ENCODE results near the gene ZDHHC19.
"Not testable (repeated sequence)": the region's sequence is repeated elsewhere in the genome, so short reads cannot be mapped to it uniquely, and the experiment has no call there.

The ZDHHC19 gene

GRCh38 chr3:196216681-196217211 is 5.5 kb upstream of the ZDHHC19 start:
- intact Hi-C loops (cut with DNase I; ENCODE audit: low total_unique reads): no loop called here
- H3K4me3 ChIP-seq: no peak overlapping the region
- H3K9me3 ChIP-seq: no peaks in the 10 kb centered on the region
- no peak for DNase-seq
- peaks cover 0 to 34% of the 10 kb centered on the region in 2 donors for H3K27me3 ChIP-seq
- peaks cover 0 to 15% (median 11%) of the 10 kb centered on the region in 4 donors for H3K4me1 ChIP-seq
- TF ChIP-seq CTCF (IDR thresholded peaks at IDR 0.05): no peak
- H3K27ac ChIP-seq: no peak overlapping the region
- H3K36me3 ChIP-seq: no peaks in the 10 kb centered on the region

DNA sequence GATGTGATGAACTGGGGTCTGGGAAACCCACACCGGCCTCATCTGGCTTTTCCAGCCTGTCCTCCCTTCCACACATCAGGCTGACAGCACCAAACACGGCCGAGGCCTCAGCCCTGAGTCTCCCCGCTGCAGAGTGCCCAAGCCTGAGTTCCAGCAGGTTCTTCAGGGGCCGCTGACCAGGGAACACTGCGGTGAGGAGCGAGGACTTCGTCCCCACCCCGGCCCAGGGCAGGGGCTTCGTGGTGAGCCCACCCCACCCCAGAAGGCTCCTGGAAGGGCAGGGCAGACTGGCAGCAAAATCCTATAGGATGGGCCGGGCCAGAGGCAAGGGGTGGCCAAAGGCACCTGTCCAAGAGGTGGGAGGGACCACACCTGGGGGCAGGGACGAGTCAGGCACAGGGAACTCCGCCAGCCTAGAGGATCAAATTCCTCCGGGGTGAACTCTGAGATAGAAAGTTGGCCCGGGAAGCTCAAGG is 4.9 kb upstream of the ZDHHC19 start, which contains the start of gene SLC51A:
Gene SLC51A, plus strand, starts transcription at position 446 of the 476 bp plus-strand sequence. CDS start 179 bp downstream, outside the sequence.
- intact Hi-C loops (cut with DNase I; ENCODE audit: low total_unique reads): no loop called here
- H3K4me3 ChIP-seq: no peak within 1 kb of the TSS
- TF ChIP-seq CTCF (IDR thresholded peaks at IDR 0.05): no peak
- H3K27me3 ChIP-seq: peaks cover 0 to 34% of the 10 kb centered on the region in 2 donors
- DNase-seq: no peak
- no peaks in the 10 kb centered on the region for H3K9me3 ChIP-seq
- no peaks in the 10 kb centered on the region for H3K36me3 ChIP-seq
- H3K27ac ChIP-seq: no peak within 1 kb of the TSS
- peaks cover 0 to 15% (median 11%) of the 10 kb centered on the region in 4 donors for H3K4me1 ChIP-seq

DNA sequence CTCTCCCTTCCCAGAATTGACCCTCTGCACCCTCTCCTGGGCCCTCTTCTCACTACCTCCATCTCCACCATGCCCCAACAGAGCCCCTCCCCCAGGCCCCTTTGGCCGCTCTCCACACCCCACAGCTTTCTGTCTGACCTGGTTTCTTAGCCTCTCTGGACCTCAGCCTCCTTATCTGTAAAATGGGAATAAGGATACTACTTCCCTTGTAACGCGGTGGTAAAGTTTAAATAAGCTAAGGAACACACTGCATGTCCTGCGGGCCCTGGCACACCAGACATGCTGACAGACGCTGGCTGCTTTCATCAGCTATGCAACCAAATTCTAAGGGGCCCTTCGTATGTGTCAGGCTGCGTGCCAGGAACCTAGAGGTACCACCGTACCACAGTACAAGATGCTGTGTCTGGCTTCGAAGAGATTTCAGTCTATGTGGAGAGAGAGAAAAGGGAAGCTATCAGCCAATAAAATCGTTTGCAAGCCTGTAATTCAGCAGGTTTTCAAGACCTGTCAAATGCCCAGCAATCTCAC is 4.4 kb upstream of the ZDHHC19 start:
- no peak for TF ChIP-seq CTCF (IDR thresholded peaks at IDR 0.05)

GRCh38 chr3:196214783-196215441 is 3.7 kb upstream of the ZDHHC19 start:
- H3K36me3 ChIP-seq: no peaks in the 10 kb centered on the region
- no peak overlapping the region for H3K4me3 ChIP-seq
- H3K27ac ChIP-seq: no peak overlapping the region
- peaks cover 0 to 34% of the 10 kb centered on the region in 2 donors for H3K27me3 ChIP-seq
- TF ChIP-seq CTCF (IDR thresholded peaks at IDR 0.05): no peak
- no peak for DNase-seq
- H3K9me3 ChIP-seq: no peaks in the 10 kb centered on the region
- intact Hi-C loops (cut with DNase I; ENCODE audit: low total_unique reads): no loop called here
- peaks cover 0 to 14% (median 11%) of the 10 kb centered on the region in 4 donors for H3K4me1 ChIP-seq

More for the DNA sequence above, 4.4 kb upstream of the ZDHHC19 start:
- H3K27ac ChIP-seq: no peak overlapping the region
- peaks cover 0 to 15% (median 11%) of the 10 kb centered on the region in 4 donors for H3K4me1 ChIP-seq
- intact Hi-C loops (cut with DNase I; ENCODE audit: low total_unique reads): no loop called here
- no peak overlapping the region for H3K4me3 ChIP-seq
- no peaks in the 10 kb centered on the region for H3K9me3 ChIP-seq
- no peaks in the 10 kb centered on the region for H3K36me3 ChIP-seq
- H3K27me3 ChIP-seq: peaks cover 0 to 34% of the 10 kb centered on the region in 2 donors
- DNase-seq: no peak

GRCh38 chr3:196209944-196210672 is 1.1 kb downstream of the ZDHHC19 start:
- H3K4me3 ChIP-seq; H3K4me1 ChIP-seq; H3K9me3 ChIP-seq; H3K36me3 ChIP-seq; intact Hi-C loops (cut with DNase I; ENCODE audit: low total_unique reads); H3K27ac ChIP-seq; DNase-seq: not testable (repeated sequence)
- H3K27me3 ChIP-seq: peaks cover 0 to 60% of the 10 kb centered on the region in 2 donors

All from tibial artery (tissue), 4 donors.